Measurements from ENCODE around the gene DCTN1.
"Not testable (repeated sequence)": the region's sequence is repeated elsewhere in the genome, so short reads cannot be mapped to it uniquely, and the experiment has no call there.

DCTN1 gene

DNA sequence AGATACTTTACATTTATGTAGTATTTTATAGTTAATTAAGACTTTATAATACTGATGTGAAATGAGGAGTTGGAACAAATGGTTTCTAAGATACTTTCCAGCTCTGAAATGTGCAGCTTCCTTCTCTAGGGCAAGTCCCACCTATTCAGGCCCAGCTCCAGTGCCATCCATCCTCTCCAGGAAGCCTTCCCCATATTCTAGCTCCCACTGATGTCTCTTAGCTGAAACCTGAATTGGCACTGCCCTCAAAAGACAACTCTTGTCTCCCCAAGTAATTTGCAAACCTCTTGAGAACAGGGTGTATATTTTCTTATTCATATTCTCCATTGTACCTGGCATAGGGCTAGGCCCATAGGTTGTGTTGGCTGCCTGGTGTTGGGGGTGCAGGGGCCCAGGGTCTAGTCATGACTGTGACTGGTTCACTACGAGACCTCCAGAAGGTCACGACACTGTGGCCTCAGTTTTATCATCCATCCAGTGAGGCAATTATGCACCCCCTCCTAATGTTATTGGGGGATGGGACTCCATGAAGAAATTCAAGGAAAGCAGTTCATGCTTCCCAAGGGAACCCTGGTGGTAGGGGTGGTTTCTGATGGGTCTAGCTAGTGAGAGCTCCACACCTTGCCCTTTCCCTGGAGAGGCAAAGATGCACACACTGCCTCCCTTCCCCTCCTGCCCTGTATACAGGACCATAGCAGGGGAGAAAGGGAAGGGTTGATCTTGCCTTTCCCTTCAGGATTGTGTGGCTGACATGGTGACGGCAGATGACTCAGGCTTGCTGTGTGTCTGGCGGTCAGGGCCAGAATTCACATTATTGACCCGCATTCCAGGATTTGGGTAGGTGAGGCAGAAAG lies 44.3 kb upstream of the DCTN1 start:
- DNase-seq (ENCODE audit: low read depth): peak; percentile 68
- H3K4me3 ChIP-seq (ENCODE audit: low read length): no peak overlapping the region
- TF ChIP-seq, protein P1, sequence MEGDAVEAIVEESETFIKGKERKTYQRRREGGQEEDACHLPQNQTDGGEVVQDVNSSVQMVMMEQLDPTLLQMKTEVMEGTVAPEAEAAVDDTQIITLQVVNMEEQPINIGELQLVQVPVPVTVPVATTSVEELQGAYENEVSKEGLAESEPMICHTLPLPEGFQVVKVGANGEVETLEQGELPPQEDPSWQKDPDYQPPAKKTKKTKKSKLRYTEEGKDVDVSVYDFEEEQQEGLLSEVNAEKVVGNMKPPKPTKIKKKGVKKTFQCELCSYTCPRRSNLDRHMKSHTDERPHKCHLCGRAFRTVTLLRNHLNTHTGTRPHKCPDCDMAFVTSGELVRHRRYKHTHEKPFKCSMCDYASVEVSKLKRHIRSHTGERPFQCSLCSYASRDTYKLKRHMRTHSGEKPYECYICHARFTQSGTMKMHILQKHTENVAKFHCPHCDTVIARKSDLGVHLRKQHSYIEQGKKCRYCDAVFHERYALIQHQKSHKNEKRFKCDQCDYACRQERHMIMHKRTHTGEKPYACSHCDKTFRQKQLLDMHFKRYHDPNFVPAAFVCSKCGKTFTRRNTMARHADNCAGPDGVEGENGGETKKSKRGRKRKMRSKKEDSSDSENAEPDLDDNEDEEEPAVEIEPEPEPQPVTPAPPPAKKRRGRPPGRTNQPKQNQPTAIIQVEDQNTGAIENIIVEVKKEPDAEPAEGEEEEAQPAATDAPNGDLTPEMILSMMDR (IDR thresholded peaks at IDR 0.05; ENCODE audit: insufficient read depth, low read depth, low read length, missing control alignments): no peak

DNA sequence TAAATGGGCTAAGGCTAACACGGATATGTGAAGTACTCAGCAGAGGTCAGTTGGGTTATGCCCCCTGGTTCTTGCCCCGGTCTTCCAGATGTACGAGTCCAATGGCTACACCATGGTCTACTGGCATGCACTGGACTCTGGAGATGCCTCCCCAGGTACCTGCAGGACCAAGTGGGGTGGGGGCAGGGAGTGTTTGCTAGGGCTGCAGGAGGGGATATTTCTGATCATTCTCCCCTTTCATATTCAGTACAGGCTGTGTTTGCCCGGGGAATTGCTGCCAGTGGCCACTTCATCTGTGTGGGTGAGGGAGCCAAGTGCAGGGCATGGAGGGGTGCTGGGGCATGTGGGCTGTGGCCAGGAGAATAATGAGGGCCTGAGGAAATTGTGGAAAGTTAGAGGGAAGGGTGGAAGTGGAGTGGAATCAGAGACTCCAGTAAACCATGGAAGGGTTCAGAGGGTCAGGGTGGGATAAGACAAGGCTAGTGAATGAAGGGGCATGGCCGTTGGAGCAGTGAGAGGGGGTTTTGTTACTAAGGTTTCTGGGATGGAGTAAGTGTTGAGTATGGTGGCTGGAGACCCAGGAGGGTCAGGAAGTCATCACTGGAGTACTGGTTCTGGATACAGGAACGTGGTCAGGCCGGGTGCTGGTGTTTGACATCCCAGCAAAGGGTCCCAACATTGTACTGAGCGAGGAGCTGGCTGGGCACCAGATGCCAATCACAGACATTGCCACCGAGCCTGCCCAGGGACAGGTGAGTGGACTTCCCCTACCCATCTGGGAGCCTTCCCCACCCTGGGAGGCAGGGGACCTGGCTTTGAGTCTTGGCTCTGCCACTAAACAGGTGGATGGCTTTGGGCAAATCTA lies 43.4 kb upstream of the DCTN1 start:
- TF ChIP-seq, protein P1 (IDR thresholded peaks at IDR 0.05; ENCODE audit: insufficient read depth, low read depth, low read length, missing control alignments): no peak
- no peak for DNase-seq (ENCODE audit: low read depth)
- H3K4me3 ChIP-seq (ENCODE audit: low read length): no peak overlapping the region

DNA sequence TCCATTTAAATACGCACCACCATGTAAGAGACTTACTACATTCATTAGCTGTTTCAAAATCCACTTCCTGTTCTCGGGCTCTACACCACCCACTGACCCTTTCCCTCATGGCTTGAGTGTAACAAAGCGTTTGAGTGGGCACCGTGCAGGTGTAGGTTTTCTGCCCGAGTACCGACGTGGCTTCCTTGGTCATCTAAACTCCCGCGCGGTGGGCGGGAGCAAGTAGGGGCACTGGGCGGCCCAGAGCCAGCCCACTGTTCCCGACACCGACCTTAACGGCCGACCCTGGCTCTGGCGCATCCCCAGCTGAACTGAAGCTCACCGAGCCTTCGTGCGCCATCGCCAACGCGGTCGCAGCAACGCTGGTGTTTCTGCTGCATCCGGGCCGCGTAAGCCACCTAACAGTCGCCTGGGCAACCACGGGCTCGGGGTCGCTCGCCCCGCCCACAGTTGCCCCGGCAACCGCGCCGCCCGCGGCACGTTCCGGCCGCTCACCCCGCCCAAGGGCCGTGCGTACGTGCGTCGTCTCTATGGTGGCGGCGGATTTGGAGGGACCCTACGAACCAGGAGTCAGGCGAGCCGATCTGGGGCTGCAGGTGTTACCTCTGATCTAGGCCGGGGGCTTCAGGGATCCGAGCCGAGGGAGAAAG lies 41.2 kb upstream of the DCTN1 start, which contains the start of the genes C2orf81 and WDR54:
C2orf81 (minus strand) TSS at position 399 of the 650 bp plus-strand sequence; CDS start at position 340, 59 bp downstream.
WDR54 (plus strand) TSS at position 510 of the 650 bp plus-strand sequence. CDS start 424 bp downstream, outside the sequence.
- TF ChIP-seq, protein P1 (IDR thresholded peaks at IDR 0.05; ENCODE audit: insufficient read depth, low read depth, low read length, missing control alignments): no peak

DNA sequence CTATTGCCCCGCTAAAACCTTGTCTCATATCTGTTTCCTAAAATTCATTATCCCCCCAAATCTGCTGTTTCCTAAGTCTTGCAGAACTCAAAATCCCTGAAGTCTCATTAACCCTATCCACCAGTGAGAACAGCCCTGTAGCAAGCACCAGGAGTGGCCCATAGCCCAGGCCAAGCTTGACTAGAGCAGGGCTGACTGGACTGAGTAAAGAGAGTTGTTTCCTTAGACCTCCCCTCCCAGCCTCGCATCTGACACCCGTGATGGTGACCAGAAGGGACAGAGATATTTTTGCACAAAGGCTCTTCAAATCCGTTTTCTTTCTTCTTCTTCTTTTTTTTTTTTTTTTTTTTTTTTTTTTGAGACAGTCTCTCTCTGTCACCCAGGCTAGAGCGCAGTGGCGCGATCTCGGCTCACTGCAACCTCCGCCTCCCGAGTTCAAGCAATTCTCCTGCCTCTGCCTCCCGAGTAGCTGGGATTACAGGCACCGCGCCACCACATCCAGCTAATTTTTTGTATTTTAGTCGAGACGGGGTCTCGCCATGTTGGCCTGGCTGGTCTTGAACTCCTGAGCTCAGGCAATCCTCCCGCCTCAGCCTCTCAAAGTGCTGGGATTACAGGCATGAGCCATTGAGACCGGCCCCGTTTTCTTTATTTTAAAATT lies 40.5 kb upstream of the DCTN1 start:
- DNase-seq (ENCODE audit: low read depth): not testable (repeated sequence)
- peak overlapping the region; percentile 69 for H3K4me3 ChIP-seq (ENCODE audit: low read length)

More for the DNA sequence above, 41.2 kb upstream of the DCTN1 start, which contains the start of the genes C2orf81 and WDR54:
- peak within 1 kb of the TSS; percentile 69 for H3K4me3 ChIP-seq (ENCODE audit: low read length)
- DNase-seq (ENCODE audit: low read depth): peak; percentile 82

DNA sequence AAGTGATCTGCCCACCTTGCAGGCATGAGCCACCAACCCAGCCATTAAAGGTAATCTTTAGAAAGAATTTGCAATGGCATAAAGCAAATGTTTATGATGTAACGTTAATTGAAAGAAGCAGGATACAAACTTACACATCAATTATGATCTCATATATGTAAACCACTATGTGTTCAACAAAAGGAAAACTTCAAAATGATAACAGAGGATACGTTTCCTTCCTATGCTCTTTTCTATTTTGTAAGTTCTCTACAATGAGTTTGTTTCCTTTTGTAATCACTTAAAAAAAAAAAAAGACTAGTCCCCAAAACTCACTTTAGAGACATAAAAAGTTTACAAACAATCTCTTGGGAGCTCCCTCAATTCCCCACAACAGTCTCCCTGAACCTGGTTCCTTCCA lies 39.9 kb upstream of the DCTN1 start:
- DNase-seq (ENCODE audit: low read depth): no peak
- H3K4me3 ChIP-seq (ENCODE audit: low read length): no peak overlapping the region
- TF ChIP-seq, protein P1 (IDR thresholded peaks at IDR 0.05; ENCODE audit: insufficient read depth, low read depth, low read length, missing control alignments): no peak

DNA sequence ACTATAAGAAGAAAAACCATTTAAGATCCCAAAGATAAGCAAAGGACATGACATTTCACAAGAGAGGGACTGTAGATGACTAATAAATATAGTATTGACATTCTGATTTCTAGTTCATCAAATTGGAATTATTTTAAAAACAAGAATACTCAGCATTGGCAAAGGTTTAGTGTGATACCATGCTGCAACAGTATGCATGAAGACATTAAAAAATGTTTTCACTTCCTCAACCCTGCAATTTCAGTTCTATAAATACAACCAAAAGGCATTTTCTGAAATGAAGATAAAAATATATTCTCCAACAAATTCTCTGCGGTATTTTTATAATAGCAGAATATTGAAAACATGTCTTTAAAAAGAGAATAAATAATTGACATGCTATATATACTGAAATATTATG lies 39.2 kb upstream of the DCTN1 start:
- DNase-seq (ENCODE audit: low read depth): no peak
- H3K4me3 ChIP-seq (ENCODE audit: low read length): no peak overlapping the region
- TF ChIP-seq, protein P1 (IDR thresholded peaks at IDR 0.05; ENCODE audit: insufficient read depth, low read depth, low read length, missing control alignments): no peak

All from epithelial cell of esophagus (primary cell).